ENCODE measurements around the gene ALDH1A2. TPM values are rescaled to one million over a fixed set of nuclear protein-coding genes. Genes with fewer than 3 reads are reported as not detected.
"Not testable (repeated sequence)": the region's sequence is repeated elsewhere in the genome, so short reads cannot be mapped to it uniquely, and the experiment has no call there.

ALDH1A2 gene
- total RNA-seq, 1 experiment from 2014 or later, result not detected

DNA sequence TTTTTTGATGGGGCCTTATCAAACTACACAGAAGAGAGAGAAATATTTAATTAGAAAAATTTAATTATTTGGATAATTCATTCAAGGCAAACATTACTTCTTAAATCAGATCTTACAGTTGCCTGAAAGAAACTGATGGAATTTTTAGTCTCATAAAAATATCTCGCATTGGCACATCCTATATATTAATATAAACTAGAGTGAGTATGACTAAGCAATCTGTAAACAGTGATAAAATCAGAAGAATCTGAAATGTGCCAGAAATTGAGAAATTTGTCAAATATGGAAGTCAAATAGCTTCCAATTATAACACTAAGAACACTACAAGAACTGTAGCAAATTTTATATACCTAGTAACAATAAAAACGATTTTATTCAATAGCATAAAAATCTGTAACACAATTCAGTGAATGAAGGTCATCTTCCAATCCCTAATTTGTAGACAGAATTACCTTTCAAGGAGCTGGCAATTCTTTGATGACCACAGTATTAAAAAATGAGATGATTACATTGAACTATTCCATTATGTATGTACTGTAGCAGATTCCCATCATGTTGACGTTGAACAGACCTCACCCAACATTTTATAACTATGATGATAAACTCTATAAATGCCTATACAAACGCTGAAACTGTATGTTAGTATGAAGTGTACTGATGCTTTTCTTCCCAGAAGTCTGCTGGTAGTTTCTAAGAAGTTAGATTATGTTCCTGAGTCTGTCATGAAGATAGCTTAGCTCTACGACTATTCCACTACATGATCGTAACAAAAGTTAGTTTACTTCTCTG lies 63.0 kb downstream of the ALDH1A2 start:
- DNase-seq (ENCODE audit: low read depth), result no peak

DNA sequence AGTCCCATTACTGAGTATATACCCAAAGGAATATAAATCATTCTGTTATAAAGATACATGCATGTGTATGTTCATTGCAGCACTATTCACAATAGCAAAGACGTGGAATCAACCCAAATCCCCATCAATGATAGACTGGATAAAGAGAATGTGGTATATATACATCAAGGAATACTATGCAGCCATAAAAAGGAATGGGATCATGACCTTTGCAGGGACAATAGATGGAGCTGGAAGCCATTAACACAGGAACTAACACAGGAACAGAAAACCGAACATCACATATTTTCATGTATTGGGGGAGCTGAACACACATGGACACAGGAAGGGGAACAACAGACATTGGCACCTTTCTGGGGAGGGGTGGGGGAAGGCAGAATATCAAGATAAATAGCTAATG lies 65.8 kb downstream of the ALDH1A2 start:
- DNase-seq (ENCODE audit: low read depth), result not testable (repeated sequence)

DNA sequence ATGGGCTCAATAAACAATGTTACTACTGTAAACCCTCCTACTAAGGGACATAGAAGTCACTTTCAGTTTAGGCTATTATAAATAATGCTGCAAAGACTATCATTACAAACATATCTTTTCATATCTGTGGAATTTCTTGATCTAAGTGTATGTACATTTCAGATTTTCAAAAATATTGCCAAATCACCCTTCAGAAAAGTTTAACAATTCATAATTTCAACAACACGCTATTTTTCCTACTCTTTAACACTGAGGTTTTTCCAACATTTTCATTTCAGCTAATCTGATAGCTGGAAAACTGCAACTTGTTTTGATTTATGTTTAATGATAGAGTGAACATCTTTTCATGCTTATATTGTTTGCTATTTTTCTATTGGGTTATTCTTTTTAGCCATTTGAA lies 69.0 kb downstream of the ALDH1A2 start:
- no peak for DNase-seq (ENCODE audit: low read depth)

DNA sequence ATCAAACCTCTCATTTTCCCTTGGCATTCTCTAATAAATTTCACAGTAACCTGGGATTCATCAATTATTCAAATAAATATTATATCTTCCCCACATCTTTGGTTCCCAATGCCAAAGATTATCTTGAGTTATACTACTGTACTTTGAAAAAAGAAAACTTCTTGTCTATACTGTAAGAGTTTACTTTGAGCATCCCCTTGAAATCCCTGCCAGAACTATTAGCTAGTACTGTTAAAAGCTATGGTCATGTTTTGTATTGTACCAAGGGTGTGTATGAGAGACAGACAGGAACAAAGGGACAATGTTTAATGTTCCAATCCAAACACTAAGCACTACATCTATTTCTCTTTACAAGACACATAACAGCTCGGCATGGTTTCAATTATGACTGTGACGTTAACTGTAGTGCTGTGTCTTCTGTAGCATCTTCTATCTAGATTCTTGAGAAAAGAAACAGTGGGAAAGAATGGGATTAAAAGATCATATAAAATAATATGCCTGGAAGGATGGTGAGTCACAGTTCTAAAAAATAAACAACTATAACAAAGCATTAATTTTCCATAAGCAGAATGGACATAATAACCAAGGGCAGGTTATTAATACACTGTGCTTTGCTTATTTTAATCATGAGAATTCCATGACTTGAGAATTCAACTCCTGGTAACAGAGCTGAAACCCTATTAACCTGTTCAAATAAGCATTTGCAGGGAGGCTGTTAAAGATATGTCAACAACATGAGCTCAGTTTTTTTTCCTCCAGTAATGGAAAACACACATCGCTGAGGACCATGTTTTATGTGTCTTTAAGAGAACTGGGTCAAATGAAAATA lies 71.1 kb downstream of the ALDH1A2 start:
- no peak for DNase-seq (ENCODE audit: low read depth)

DNA sequence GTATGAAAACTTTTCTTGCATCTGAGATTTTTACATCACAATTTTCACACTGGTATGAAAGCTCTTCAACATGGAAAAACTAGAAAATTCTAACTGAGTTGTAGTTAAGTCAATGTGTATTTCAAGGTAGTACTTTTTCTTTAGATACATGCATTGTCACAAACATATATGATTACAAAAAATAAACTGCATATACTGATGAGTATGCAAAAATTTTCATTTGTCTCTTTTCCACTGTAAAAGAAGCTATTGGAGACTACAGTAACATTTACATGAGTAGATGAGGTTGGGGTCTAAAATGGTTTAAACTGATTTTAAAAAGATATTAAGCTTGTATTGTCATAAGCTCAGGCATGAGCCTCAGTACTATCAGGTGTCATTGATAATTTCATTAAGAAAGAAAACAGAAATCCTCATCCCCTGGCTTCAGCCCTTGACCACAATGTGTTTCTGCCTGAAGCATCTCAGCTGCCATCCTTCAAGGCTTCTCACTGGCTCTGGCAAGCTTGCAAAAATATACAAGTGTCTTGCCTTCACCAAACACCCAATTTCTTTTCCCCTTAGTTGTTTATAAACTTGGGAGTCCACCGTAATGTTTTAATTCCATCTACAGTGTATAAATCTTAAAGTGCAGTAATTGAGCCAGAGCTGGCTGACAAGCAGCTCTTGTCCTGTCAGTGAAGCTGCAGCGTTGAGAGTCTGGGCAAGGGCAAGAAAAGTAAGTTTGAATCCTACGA lies 71.9 kb downstream of the ALDH1A2 start:
- DNase-seq (ENCODE audit: low read depth), result no peak

DNA sequence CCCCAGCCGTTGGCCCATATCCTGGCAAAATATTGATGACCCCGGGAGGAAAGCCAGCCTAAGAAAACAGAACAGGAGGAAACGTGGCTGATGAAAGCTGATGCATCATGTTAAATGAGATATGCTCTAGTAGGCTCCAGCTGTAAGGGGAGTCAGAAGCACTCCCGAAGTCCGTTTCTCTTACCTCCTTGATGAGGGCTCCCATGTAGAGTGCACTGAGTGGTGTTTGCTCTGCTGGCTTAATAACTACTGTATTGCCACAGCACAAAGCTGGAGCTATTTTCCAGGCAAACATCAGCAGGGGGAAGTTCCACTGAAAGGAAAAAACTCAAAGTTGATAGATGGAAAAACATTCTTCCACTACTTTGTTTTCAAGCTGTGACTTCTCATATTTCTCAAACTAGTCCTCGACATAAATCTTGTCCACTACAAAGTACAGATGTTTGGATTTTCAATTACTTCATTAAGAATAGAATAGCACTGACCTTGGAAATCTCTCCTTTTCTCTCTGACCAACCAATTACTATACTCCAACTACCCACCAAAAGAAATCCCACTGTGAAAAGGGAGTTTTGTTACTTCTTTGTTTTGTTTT lies 72.7 kb downstream of the ALDH1A2 start:
- DNase-seq (ENCODE audit: low read depth), result no peak

DNA sequence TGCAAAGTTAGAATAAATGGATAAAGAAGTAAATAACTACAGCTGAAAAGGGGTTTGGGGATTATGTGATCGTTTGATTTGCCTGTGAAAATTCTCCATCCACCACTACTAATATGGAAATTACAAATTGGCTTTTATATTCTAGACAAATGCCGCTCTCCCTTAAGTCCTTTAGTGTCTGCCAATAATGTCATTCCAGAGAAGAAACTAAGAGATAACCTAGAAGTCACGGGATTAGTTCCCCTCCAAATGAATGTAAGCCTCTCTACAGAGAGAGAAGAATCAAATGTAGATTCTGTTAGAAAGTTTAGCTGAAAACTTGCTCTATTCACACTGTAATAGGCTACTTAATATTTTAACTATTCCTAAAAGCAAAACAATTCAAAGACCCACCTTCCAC lies 92.0 kb downstream of the ALDH1A2 start:
- DNase-seq (ENCODE audit: low read depth), result no peak

DNA sequence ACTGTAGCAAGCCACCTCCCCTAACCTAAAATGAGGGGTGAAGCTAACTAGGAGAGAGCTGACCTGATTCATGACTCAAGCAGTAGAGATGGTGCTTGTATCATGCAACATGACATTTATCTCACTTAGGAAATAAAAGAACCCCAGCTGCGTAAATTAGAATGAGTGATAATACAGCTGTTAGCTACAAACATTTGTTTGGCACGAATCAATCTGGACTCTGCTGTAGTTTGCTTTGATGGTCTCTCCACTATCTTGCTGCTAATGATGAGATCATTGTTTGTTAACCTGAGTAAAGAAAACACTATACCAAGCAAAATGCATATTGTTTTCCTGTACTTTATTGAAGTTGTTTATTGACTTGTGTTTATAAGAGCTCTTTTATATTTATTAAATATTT lies 92.6 kb downstream of the ALDH1A2 start:
- no peak for DNase-seq (ENCODE audit: low read depth)

DNA sequence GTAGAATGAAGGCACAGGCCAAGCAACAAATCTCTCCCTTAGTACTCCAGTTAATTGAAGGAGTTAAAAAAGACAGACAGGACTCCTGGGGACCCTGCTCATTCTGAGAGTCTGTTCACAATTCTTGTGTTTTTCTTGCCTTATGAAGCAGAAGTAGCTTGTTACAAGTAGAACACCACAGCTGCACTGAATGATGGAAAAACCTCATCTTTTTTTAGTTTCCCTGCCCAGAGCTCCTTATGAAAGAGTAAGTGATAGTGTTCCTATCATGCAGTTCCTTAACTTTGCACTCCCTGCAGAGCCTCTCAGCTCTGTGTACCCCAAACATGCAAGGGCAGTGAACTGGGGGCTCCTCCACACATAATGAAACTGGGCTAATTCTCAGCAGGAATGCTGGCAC lies 95.5 kb downstream of the ALDH1A2 start:
- no peak for DNase-seq (ENCODE audit: low read depth)

DNA sequence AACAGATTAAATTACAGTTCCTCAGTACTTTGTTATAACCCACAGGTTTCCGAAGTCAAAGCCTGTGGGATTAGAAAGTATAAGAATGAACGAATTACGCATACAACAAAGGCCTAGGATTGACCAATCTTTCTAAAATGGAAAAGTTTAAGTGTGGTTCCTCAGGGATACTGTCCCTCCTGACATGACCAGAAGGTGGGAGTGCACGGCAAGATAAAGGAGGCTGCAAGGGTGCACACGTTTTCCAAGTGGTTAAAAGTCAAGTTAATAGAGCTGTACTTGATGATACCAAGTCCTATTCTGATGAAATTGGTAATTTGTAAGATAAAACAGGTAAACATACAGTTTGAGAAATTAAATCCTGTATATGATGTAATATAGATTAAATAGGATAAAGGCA lies 96.2 kb downstream of the ALDH1A2 start:
- peak; percentile 5 for DNase-seq (ENCODE audit: low read depth)

DNA sequence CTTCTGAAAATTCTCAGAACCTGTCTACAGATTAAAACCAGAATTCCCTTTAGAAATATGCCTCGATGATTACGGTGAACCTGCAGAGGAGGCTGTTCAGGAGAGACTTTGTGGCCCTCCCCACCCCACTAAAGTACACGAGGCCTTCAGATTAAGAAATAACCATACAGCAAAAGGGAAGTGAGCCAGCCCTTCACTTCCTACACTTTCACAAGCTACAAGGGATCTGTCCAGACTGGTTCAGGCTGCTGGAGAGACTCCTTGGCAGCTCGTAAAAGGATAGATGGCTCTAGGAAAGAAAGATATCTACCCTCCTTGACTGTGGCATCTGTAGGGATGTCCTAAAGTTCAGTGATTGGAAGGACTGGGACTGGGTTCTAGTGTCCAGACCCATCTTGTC lies 102.6 kb downstream of the ALDH1A2 start:
- no peak for DNase-seq (ENCODE audit: low read depth)

DNA sequence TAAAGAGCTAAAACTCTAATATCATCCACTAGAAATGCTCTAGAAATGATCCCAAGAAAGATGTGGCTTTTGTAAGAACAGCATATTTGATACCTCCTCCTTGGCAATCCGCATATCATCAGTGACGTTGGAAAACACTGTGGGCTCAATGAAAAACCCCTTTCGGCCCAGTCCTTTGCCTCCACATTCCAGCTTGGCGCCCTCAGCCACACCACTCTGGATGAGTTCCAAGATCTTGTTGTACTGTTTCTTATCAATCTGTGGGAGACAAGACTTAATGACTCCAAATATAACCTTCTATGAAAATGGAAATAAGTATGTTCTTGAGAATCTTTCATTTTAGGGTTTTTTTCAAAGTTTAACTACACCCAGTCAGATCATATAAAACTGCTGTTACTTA lies 103.6 kb downstream of the ALDH1A2 start:
- no peak for DNase-seq (ENCODE audit: low read depth)

DNA sequence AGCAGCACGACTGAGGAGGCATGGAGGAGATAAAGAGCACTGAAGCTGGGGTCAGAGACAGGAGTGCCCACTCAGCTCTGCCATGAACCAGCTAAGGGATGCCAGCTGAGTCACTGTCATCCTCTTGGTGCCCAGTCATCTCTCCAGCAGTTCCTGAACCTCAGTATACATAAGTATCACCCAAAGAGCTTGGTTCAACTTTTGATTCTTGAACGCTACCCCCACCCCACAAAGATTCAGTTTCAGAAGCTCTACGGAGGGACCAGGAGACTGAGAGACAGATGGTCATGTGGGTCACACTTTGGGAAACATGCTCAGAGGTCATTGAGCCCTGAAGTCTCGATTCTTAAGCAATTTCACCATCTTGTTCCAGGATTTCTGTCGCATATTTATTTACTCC lies 108.4 kb downstream of the ALDH1A2 start:
- DNase-seq (ENCODE audit: low read depth), result no peak

DNA sequence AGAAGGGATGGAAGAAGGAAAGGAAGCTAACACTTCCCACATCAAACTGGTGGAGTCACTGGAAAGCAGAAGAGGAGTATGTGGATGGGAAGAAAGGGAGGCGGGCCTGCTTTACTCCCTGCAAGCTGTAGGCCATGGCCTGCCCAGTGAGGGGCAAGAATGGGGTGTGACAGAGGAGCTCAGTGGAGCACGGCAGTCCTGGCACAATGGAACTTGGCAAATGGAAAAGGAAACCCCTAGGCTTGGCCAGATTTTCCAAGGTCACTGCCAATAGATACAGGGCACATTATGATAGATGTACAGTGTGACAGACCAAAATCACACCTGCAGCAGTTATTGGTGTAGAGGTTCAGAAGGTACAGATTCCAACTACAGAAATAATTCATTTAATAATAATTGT lies 111.6 kb downstream of the ALDH1A2 start:
- no peak for DNase-seq (ENCODE audit: low read depth)

DNA sequence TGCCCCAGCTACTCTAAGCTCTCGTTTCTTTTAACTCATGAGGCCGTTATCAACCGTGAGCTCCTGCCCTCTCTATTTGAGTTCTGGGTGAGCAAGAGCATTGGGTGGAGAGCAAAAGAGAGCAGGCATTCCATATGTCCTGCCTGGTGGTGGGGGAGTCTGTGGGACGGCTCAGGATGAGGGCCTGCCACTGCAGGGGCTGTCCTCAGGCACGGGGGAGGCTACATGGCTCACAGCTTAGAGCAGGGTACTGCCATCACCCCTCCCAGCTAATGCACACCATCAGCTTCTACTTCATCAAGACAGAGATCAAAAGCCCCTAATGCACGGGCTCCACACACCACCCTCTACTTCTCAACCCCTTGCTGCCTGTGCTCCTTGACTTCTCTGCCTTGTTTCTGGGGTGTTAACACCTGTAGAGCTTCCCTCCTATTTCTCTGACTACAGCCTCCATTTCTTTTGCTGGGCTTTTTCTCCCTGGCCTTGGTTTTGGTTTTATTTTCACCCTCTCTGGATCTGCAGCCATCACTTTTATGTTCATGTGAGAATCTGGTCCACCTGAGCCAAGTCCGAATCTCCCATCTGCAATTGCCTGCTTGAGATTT lies 114.1 kb downstream of the ALDH1A2 start:
- no peak for DNase-seq (ENCODE audit: low read depth)

DNA sequence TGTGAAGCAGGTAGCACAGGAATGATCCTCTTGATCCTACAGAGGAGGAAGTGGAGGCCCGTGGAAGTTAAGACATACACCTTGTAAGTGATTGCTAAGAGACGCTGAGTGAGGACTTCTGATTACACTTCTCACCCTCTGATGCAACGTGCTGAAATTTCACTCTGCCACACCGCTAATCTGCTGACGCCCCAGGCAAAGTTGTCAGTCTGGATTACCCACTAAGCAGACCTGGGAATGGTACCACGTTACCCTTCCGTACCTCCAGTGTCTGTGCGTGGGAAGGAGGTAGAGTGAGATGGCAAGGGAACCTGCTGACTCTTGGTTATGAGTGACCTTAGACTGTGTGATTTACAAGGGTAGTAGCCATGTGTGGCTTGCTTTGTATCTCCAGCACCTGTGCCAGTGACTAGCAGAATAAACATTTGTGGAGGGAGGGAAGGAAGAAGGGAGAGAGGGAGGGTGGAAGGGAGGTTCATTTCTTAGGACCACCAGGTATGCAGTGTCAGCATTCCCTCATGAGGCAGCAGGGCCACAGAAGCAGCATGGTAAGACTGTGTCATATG lies 115.0 kb downstream of the ALDH1A2 start:
- DNase-seq (ENCODE audit: low read depth), result no peak

DNA sequence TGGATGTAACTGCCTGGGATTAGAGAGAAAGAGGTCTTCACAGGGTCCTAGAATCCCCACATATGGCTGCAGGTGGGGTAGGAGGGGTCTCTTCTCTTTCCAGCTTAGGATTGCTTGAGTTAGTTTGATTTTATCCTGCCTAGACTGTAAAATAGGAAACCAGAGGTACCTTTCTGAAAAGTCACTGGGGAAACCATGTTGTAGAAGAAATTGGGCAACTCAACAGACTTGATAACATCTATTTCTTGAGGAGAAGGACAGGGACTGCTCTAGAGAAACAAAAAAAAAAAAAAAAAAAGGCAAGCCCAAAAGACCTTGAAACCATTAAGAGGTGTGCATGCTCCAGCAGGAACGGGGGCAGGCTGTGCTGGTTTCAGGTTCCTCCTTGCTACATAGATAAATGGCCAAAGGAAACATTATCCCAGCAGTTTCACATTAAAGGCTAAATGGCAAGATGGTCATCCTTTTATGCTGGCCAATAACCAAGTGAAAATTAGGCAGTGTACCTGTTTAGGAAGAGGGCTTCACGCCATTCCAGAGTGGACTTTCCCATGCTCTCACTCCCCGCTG lies 116.1 kb downstream of the ALDH1A2 start:
- no peak for DNase-seq (ENCODE audit: low read depth)

DNA sequence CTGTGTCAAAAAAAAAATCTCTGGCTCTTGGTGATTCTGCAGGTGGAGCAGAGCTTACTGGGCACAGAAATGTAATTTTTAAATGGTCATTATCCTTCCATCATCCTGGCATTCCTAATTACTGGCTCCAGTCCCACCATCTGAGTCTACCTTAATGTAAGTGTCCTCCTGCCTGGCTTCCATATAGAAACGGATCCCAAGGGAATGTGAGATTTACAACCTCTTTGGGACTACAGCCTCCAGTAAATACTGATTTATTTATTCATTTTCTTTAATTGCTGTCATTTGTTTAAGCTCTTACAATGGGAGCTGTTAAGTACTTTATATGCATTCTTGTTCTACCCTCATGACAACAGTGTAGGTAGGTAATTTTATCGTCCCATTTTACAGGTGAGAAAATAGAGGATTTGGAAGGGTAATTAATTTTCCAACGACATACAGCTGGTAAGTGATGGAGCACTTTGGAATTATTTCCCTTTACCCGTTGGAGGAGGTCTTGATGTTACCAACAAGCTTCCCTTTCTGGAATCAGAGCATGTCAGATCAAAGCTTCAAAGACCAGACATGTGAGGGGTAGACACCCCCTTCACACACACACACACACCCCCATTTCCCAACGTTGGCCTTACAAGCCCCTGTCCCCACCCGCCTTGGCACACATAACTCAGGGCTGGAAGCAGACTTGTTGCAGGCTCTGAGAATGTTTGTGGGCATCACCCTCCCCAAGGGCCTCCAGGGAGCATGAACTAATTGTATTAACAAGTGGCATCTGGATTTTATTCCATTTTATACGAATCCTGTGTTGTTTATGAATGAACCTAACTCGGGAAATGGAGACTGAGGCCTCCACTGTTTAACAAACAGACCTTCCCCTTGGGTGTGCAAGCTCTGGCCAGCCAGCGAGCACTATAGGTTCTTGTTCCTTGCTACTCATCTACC lies 116.9 kb downstream of the ALDH1A2 start:
- no peak for DNase-seq (ENCODE audit: low read depth)

DNA sequence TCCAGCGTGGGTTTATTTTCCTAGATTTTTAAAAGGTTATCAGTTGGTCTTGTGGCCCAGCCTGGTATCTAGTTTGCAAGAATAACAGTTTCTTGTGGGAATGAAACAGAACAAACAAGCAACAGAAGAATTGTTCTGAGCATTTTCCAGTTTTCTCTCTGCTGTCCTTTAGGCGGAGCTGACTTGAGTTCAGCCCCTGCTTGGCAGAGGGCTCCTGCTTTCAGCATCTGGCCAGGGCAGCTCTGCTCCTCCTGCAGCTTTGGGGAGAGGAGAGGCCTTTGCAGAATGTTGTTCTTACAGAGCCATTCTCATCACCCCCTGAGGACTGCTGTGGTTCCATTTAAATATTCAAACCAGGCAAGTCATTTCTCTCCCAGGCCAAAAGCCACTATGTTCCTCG lies 117.7 kb downstream of the ALDH1A2 start:
- DNase-seq (ENCODE audit: low read depth), result no peak
